IMR-90 (cell line): Measurements from ENCODE around the gene BDH1. TPM values are rescaled to one million over a fixed set of nuclear protein-coding genes. Genes with fewer than 3 reads are reported as not detected.

ENCODE experiments used
- ATAC-seq: fragments of 200-7000 bp; cut with Tn5 transposase; 2 replicates; pipeline ENCODE4 v1.9.1; 2020; ENCODE audit warnings: low read depth, mild to moderate bottlenecking, moderate library complexity
- BruUV-seq: library from RNA; stranded (reverse); fragments of 400-500 nt; replicated peaks from 2 replicates; lab custom pipeline; 2021; lab: Mats Ljungman, UMichigan
- CTCF ChIA-PET: fragments of 300-600 bp; formaldehyde crosslinking; extraction: SDS; loops from one replicate; lab custom pipeline; 2021; ENCODE audit warnings: antibody characterized with exemption; lab: Yijun Ruan, JAX
- POLR2A ChIA-PET: fragments of 300-600 bp; sonication (Branson Sonifier 250); formaldehyde crosslinking; loops from one replicate; lab custom pipeline; 2022; ENCODE audit warnings: antibody characterized with exemption; ENCODE audit not compliant: unreplicated experiment; lab: Charles Lee
- DNase-seq: peaks from one replicate; pipeline ENCODE4 v3.0.0; 2013
- H2AFZ ChIP-seq: replicated peaks from 2 replicates; pipeline ENCODE3; 2013; ENCODE audit warnings: low read length, mild to moderate bottlenecking; ENCODE audit not compliant: poor library complexity
- H2AK5ac ChIP-seq: 2 replicates; pipeline ENCODE4 v1.6.1; 2013; ENCODE audit warnings: low read depth, low read length, inconsistent platforms
- H2AK9ac ChIP-seq: replicated peaks from 2 replicates; pipeline ENCODE3; 2013; ENCODE audit warnings: mild to moderate bottlenecking, low read depth, low read length, moderate library complexity; ENCODE audit not compliant: poor library complexity
- H2BK120ac ChIP-seq: 2 replicates; pipeline ENCODE4 v1.6.1; 2013; ENCODE audit warnings: low read depth, low read length, inconsistent platforms
- H2BK15ac ChIP-seq: 3 replicates; pipeline ENCODE4 v1.6.1; 2013; ENCODE audit warnings: low read depth, low read length, inconsistent platforms
- H2BK20ac ChIP-seq: 2 replicates; pipeline ENCODE4 v1.6.1; 2013; ENCODE audit warnings: low read depth, mild to moderate bottlenecking, inconsistent platforms, low read length, moderate library complexity
- H2BK5ac ChIP-seq: 2 replicates; pipeline ENCODE4 v1.6.1; 2013; ENCODE audit warnings: mild to moderate bottlenecking, low read depth, low read length, inconsistent platforms; ENCODE audit not compliant: poor library complexity, severe bottlenecking
- H3K14ac ChIP-seq: replicated peaks from 2 replicates; pipeline ENCODE4 v1.6.1; 2013; ENCODE audit warnings: low read depth, low read length, inconsistent platforms
- H3K18ac ChIP-seq: 2 replicates; pipeline ENCODE4 v1.6.1; 2013; ENCODE audit warnings: low read depth, low read length, control low read depth
- H3K23ac ChIP-seq: 2 replicates; pipeline ENCODE4 v1.6.1; 2013; ENCODE audit warnings: low read depth, low read length, inconsistent platforms
- H3K27ac ChIP-seq: 2 replicates; pipeline ENCODE4 v1.5.1; 2013; ENCODE audit warnings: mild to moderate bottlenecking, control low read depth, low read length; ENCODE audit not compliant: insufficient read depth
- H3K27me3 ChIP-seq: 2 replicates; pipeline ENCODE4 v1.6.1; 2013; ENCODE audit warnings: low read length; ENCODE audit not compliant: control insufficient read depth, insufficient read depth
- H3K36me3 ChIP-seq: 2 replicates; pipeline ENCODE4 v1.6.1; 2013; ENCODE audit warnings: low read length, mixed read lengths; ENCODE audit not compliant: control insufficient read depth, insufficient read depth
- H3K4ac ChIP-seq: 2 replicates; pipeline ENCODE4 v1.6.1; 2013; ENCODE audit warnings: low read depth, low read length, inconsistent platforms
- H3K4me1 ChIP-seq: 2 replicates; pipeline ENCODE4 v1.6.1; 2013; ENCODE audit warnings: low read length, mixed read lengths; ENCODE audit not compliant: control insufficient read depth, insufficient read depth
- H3K4me2 ChIP-seq: 2 replicates; pipeline ENCODE4 v1.6.1; 2013; ENCODE audit warnings: low read depth, mild to moderate bottlenecking, control low read depth, low read length, moderate library complexity
- H3K4me3 ChIP-seq: 2 replicates; pipeline ENCODE4 v1.5.1; 2013; ENCODE audit warnings: low read depth, mild to moderate bottlenecking, control low read depth, low read length, moderate library complexity; ENCODE audit not compliant: insufficient read depth
- H3K56ac ChIP-seq: 2 replicates; pipeline ENCODE4 v1.6.1; 2013; ENCODE audit warnings: low read length, inconsistent platforms; ENCODE audit not compliant: insufficient read depth; ENCODE audit errors: extremely low read depth
- H3K79me1 ChIP-seq, 2 experiments: 2 replicates each; pipeline ENCODE4 v1.6.1; 2013; ENCODE audit warnings: low read length in 2 of 2, inconsistent platforms in 1 of 2, low read depth in 1 of 2
- H3K9ac ChIP-seq: 2 replicates; pipeline ENCODE4 v1.6.1; 2013; ENCODE audit warnings: low read depth, low read length, control low read depth
- H3K9me1 ChIP-seq: 2 replicates; pipeline ENCODE4 v1.6.1; 2013; ENCODE audit warnings: low read length, inconsistent platforms; ENCODE audit not compliant: insufficient read depth
- H3K9me3 ChIP-seq: 2 replicates; pipeline ENCODE4 v1.6.1; 2013; ENCODE audit warnings: low read length; ENCODE audit not compliant: control insufficient read depth, insufficient read depth
- H4K20me1 ChIP-seq: 2 replicates; pipeline ENCODE4 v1.6.1; 2013; ENCODE audit warnings: low read length, inconsistent platforms; ENCODE audit not compliant: insufficient read depth
- H4K5ac ChIP-seq: 2 replicates; pipeline ENCODE4 v1.6.1; 2013; ENCODE audit warnings: mild to moderate bottlenecking, low read depth, low read length, control low read depth
- H4K8ac ChIP-seq, 2 experiments: 2 replicates each; pipeline ENCODE4 v1.6.1; 2013; ENCODE audit warnings: low read depth in 2 of 2, low read length in 2 of 2, control low read depth in 1 of 2, inconsistent platforms in 1 of 2
- H4K91ac ChIP-seq: 2 replicates; pipeline ENCODE4 v1.6.1; 2013; ENCODE audit warnings: low read depth, low read length, inconsistent platforms; ENCODE audit not compliant: insufficient read depth
- CEBPB ChIP-seq: IDR thresholded peaks from 2 replicates; pipeline ENCODE4 v1.6.1; 2012; ENCODE audit warnings: low read depth, low read length, improper control_type of control experiment
- ELK1 ChIP-seq: fragments of 150-350 bp; IDR thresholded peaks from 2 replicates; pipeline ENCODE4 v1.6.1; 2016; ENCODE audit warnings: low read depth, mild to moderate bottlenecking, low read length, moderate library complexity, borderline replicate concordance
- MXI1 ChIP-seq: IDR thresholded peaks from 2 replicates; pipeline ENCODE4 v1.6.1; 2012; ENCODE audit warnings: low read depth, mild to moderate bottlenecking, low read length, moderate library complexity, borderline replicate concordance
- WGBS, 2 experiments: methylation state at CpG; one replicate each; pipeline versions ENCODE4 v1.1.5 to v1.1.7; 2013; ENCODE audit warnings: missing lambda C conversion rate in 2 of 2; ENCODE audit not compliant: insufficient read length in 1 of 2; ENCODE audit errors: extremely low coverage in 2 of 2; 5-methylcytosine and 5-hydroxymethylcytosine counted together
- dilution Hi-C: fragments of 300-500 bp; cut with HindIII; formaldehyde crosslinking; loops from one replicate; pipeline ENCODE4 v1.14.3; 2018; ENCODE audit warnings: low sequenced_read_pairs; ENCODE audit not compliant: unreplicated experiment
- in situ Hi-C: fragments of 300-500 bp; cut with MboI; formaldehyde crosslinking; loops from 3 replicates; pipeline ENCODE4 v1.14.3; 2019; ENCODE audit warnings: low sequenced_read_pairs, inconsistent platforms, mixed read lengths
- intact Hi-C: fragments of 100-400 bp; cut with micrococcal nuclease; formaldehyde crosslinking; loops from 2 replicates; pipeline ENCODE4 v1.10.0; 2022
- polyA plus RNA-seq, 3 experiments: library from polyadenylated mRNA; depleted of rRNA; stranded (reverse); fragments of >200 nt; gene quantifications; 2 replicates each; pipeline ENCODE4 v1.2.3, GENCODE V29; 2012; ENCODE audit warnings: low replicate concordance in 1 of 3
- total RNA-seq: library from RNA; depleted of rRNA; stranded (reverse); fragments of >200 nt; gene quantifications from 2 replicates; pipeline ENCODE4 v1.2.3, GENCODE V29; 2012

Gene BDH1
- total and polyA plus RNA-seq, 2 of the 4 experiments (the other 2 are of a cell fraction), result 2.7 to 4.4 TPM

- BruUV-seq, result no TSS peak
- Histone ChIP-seq H2AK5ac (no peak overlapping the region), H2AFZ (no peak overlapping the region), H3K4me2 (no peak overlapping the region), H3K27ac (no peak overlapping the region), H4K91ac (no peak overlapping the region), H3K9me3 (no peaks in the 10 kb centered on the region), H3K23ac (no peak overlapping the region), H2BK20ac (no peak overlapping the region), H2BK15ac (no peak overlapping the region), H3K27me3 (peaks cover 10% of the 10 kb centered on the region; the same call in 1 of the 2 replicates), H3K18ac (no peak overlapping the region), H3K14ac (no peak overlapping the region), H4K5ac (no peak overlapping the region), H3K9me1 (0 out of 2 replicates have a peak, but pooled peaks cover 2% of the 10 kb centered on the region), H4K20me1 (no peaks in the 10 kb centered on the region), H3K4me3 (no peak overlapping the region), H3K56ac (no peak overlapping the region), H4K8ac (no peak overlapping the region), H2BK5ac (no peak overlapping the region), H3K4ac (no peak overlapping the region), H2AK9ac (no peak overlapping the region), H3K36me3 (no peaks in the 10 kb centered on the region; the same call in 1 of the 2 replicates), H3K79me1 (0 out of 4 replicates have a peak, but pooled peaks cover 0 to 2% of the 10 kb centered on the region in 2 experiments), H3K4me1 (no peaks in the 10 kb centered on the region), H3K9ac (no peak overlapping the region), H2BK120ac (no peak overlapping the region)
- no CpG with 5 or more reads among the region's 8 CpGs for WGBS, 2 experiments
- in situ Hi-C loops (no loop called here), dilution Hi-C loops (no loop called here), intact Hi-C loops (no loop called here)
- ATAC-seq (no peak), DNase-seq (no peak)
- POLR2A ChIA-PET, result no interaction called here
- CTCF ChIA-PET, result no interaction called here
- no peak for TF ChIP-seq MXI1
- no peak for TF ChIP-seq CEBPB
- TF ChIP-seq ELK1, result no peak
These were observed 48.2 kb downstream of the BDH1 start for GRCh38 chr3:197507541-197507940.
